ENCODE measurements around the gene PDE4D. TPM values are rescaled to one million over a fixed set of nuclear protein-coding genes. Genes with fewer than 3 reads are reported as not detected.
A peak's percentile ranks its signal among the peaks of the same experiment; 100 is the strongest.

The PDE4D gene
- total RNA-seq, 1 experiment from 2014 or later: 3.6 TPM

- POLR2A ChIA-PET (ENCODE audit: unreplicated experiment): no interaction called here
- intact Hi-C loops (cut with micrococcal nuclease): no loop called here
- no peak for TF ChIP-seq EZH2phosphoT487 (IDR thresholded peaks at IDR 0.05; ENCODE audit: borderline replicate concordance, low read length)
- Histone ChIP-seq H3K4me2 (ENCODE audit: low read length) (no peak overlapping the region), H2AFZ (ENCODE audit: low read length) (no peak overlapping the region), H3K9me3 (ENCODE audit: low read length) (no peaks in the 10 kb centered on the region), H3K4me3 (ENCODE audit: low read length) (no peak overlapping the region), H3F3A (ENCODE audit: low read length, unreplicated experiment) (no peaks in the 10 kb centered on the region), H4K20me1 (ENCODE audit: low read length) (no peaks in the 10 kb centered on the region), H3K36me3 (ENCODE audit: low read depth, low read length) (no peaks in the 10 kb centered on the region), H3K27ac (ENCODE audit: low read length) (no peak overlapping the region), H3K27me3 (ENCODE audit: low read length) (no peaks in the 10 kb centered on the region), H3K4me1 (ENCODE audit: insufficient read depth, low read length) (peaks cover 15% of the 10 kb centered on the region), H3K79me2 (ENCODE audit: low read length) (no peaks in the 10 kb centered on the region), H3K9me2 (replicated peaks; ENCODE audit: low read length) (no peaks in the 10 kb centered on the region), H3K9ac (ENCODE audit: low read length) (no peak overlapping the region)
- CTCF ChIA-PET: no interaction called here
- BruUV-seq (replicated peaks): no TSS peak
- ATAC-seq (no peak), DNase-seq (no peak)
Measured at GRCh38 chr5:59617186-59617771, 276.2 kb downstream of the PDE4D start.

GRCh38 chr5:59616413-59616812 is 277.1 kb downstream of the PDE4D start:
- no peaks in the 10 kb centered on the region for H3K36me3 ChIP-seq (ENCODE audit: low read depth, low read length)
- DNase-seq (no peak), ATAC-seq (no peak)
- H3K27ac ChIP-seq (ENCODE audit: low read length): no peak overlapping the region
- H3K4me1 ChIP-seq (ENCODE audit: insufficient read depth, low read length): peaks cover 15% of the 10 kb centered on the region
- CTCF ChIA-PET: no interaction called here
- H4K20me1 ChIP-seq (ENCODE audit: low read length): no peaks in the 10 kb centered on the region
- intact Hi-C loops (cut with micrococcal nuclease): no loop called here
- H3K9me2 ChIP-seq (replicated peaks; ENCODE audit: low read length): no peaks in the 10 kb centered on the region
- H3F3A ChIP-seq (ENCODE audit: low read length, unreplicated experiment): no peaks in the 10 kb centered on the region
- BruUV-seq (replicated peaks): no TSS peak
- H3K9ac ChIP-seq (ENCODE audit: low read length): no peak overlapping the region
- no peaks in the 10 kb centered on the region for H3K27me3 ChIP-seq (ENCODE audit: low read length)
- H3K4me3 ChIP-seq (ENCODE audit: low read length): no peak overlapping the region
- POLR2A ChIA-PET (ENCODE audit: unreplicated experiment): no interaction called here
- H3K9me3 ChIP-seq (ENCODE audit: low read length): no peaks in the 10 kb centered on the region
- H2AFZ ChIP-seq (ENCODE audit: low read length): no peak overlapping the region
- H3K79me2 ChIP-seq (ENCODE audit: low read length): no peaks in the 10 kb centered on the region
- TF ChIP-seq CTCF (conservative IDR thresholded peaks at IDR 0.05; ENCODE audit: low read depth, low read length) (no peak), EZH2phosphoT487 (IDR thresholded peaks at IDR 0.05; ENCODE audit: borderline replicate concordance, low read length) (no peak), EZH2 (IDR thresholded peaks at IDR 0.05; ENCODE audit: low read length, unreplicated experiment) (no peak)
- no peak overlapping the region for H3K4me2 ChIP-seq (ENCODE audit: low read length)

- H3K4me2 ChIP-seq (ENCODE audit: low read length): peak overlapping the region; percentile 2; the same call in 1 of the 2 replicates
- CTCF ChIA-PET: interaction anchor here (0.7 kb wide), 1 partner anchor 130 kb away, joined by 10 read pairs; no protein-coding TSS in a partner anchor
- no peaks in the 10 kb centered on the region for H3K9me2 ChIP-seq (replicated peaks; ENCODE audit: low read length)
- no peak overlapping the region for H3K9ac ChIP-seq (ENCODE audit: low read length)
- no TSS peak for BruUV-seq (replicated peaks)
- H3K9me3 ChIP-seq (ENCODE audit: low read length): no peaks in the 10 kb centered on the region
- no peak overlapping the region for H3K27ac ChIP-seq (ENCODE audit: low read length)
- no peak for TF ChIP-seq EZH2phosphoT487 (IDR thresholded peaks at IDR 0.05; ENCODE audit: borderline replicate concordance, low read length)
- TF ChIP-seq EZH2 (IDR thresholded peaks at IDR 0.05; ENCODE audit: low read length, unreplicated experiment): no peak
- H3K4me3 ChIP-seq (ENCODE audit: low read length): no peak overlapping the region
- peaks cover 15% of the 10 kb centered on the region for H3K4me1 ChIP-seq (ENCODE audit: insufficient read depth, low read length)
- H3K27me3 ChIP-seq (ENCODE audit: low read length): no peaks in the 10 kb centered on the region
- no peaks in the 10 kb centered on the region for H3F3A ChIP-seq (ENCODE audit: low read length, unreplicated experiment)
- no peaks in the 10 kb centered on the region for H4K20me1 ChIP-seq (ENCODE audit: low read length)
- intact Hi-C loops (cut with micrococcal nuclease): no loop called here
- POLR2A ChIA-PET (ENCODE audit: unreplicated experiment): interaction anchor here (0.6 kb wide), 1 partner anchor 89 kb away, joined by 3 read pairs; no protein-coding TSS in a partner anchor
- no peaks in the 10 kb centered on the region for H3K79me2 ChIP-seq (ENCODE audit: low read length)
- peak; percentile 58 for DNase-seq
- peak; percentile 73 for ATAC-seq
- H3K36me3 ChIP-seq (ENCODE audit: low read depth, low read length): no peaks in the 10 kb centered on the region
- H2AFZ ChIP-seq (ENCODE audit: low read length): no peak overlapping the region
Measured at GRCh38 chr5:59615272-59615671, 278.3 kb downstream of the PDE4D start.
